Activated gamma-delta T cell (primary cell): ENCODE results near the gene PHRF1.
"Not testable (repeated sequence)": the region's sequence is repeated elsewhere in the genome, so short reads cannot be mapped to it uniquely, and the experiment has no call there.

Experiments used
- DNase-seq: peaks from one replicate; lab custom pipeline; 2025; lab: John Stamatoyannopoulos, UW

The PHRF1 gene

GRCh38 chr11:654444-654843 is 78.2 kb downstream of the PHRF1 start:
- DNase-seq = not testable (repeated sequence)

GRCh38 chr11:655036-655726 is 78.9 kb downstream of the PHRF1 start:
- no peak for DNase-seq

GRCh38 chr11:656426-656825 is 80.2 kb downstream of the PHRF1 start:
- DNase-seq = no peak

GRCh38 chr11:656866-657265 is 80.6 kb downstream of the PHRF1 start:
- DNase-seq = no peak

- DNase-seq = no peak
Observed at GRCh38 chr11:657691-658126, 81.4 kb downstream of the PHRF1 start.

- DNase-seq = no peak
Observed at GRCh38 chr11:659532-660085, 83.3 kb downstream of the PHRF1 start.

- DNase-seq = no peak
Observed at GRCh38 chr11:660281-660680, 84.0 kb downstream of the PHRF1 start.

GRCh38 chr11:660681-661444 is 84.6 kb downstream of the PHRF1 start:
- no peak for DNase-seq
